IPS-18c (cell line): ENCODE results near the gene SH3BGRL3.
"Not testable (repeated sequence)": the region's sequence is repeated elsewhere in the genome, so short reads cannot be mapped to it uniquely, and the experiment has no call there.

Experiments used
- H3K4me3 ChIP-seq: 2 replicates; pipeline ENCODE4 v1.7.0; 2013; ENCODE audit warnings: low read depth, mild to moderate bottlenecking, low read length, moderate library complexity; ENCODE audit not compliant: insufficient read depth
- H3K9me3 ChIP-seq: one replicate; pipeline ENCODE4 v1.6.1; 2013; ENCODE audit warnings: mild to moderate bottlenecking, low read length, moderate library complexity; ENCODE audit not compliant: control insufficient read depth, insufficient read depth

Gene SH3BGRL3

DNA sequence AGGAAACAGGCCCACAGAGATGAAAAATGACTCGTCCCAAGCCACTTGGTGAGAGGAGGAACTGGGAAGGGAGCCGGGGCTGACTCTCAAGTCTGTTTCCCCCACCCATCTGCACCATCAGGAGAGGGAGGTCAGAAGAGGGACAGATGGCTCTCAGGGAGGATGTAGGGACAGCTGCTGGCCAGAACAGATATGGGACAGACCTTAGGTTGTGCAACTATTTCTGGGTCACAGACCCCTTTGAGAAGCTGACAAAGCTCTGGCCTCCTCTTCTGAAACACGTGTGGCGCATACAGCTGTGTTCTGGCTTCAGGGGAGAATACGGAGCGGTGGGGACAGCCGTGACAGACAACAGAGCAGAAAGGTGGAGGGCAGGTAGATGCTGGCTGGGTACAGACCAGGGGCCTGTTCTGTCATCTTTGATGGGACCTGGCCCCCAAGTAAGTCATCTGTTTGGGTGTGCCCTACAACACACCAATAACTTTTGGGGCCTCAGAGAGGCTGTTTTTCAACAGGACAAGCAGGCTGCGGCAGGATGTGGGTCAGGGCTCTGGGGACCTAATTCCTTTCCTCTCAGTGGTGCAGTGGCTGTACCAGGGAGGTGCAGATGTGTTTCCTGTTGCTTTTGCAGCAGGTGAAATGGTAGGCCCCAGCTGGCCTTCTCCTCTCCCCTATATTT, 7.3 kb downstream of the SH3BGRL3 start:
- no peaks in the 10 kb centered on the region for H3K9me3 ChIP-seq
- H3K4me3 ChIP-seq = no peak overlapping the region

DNA sequence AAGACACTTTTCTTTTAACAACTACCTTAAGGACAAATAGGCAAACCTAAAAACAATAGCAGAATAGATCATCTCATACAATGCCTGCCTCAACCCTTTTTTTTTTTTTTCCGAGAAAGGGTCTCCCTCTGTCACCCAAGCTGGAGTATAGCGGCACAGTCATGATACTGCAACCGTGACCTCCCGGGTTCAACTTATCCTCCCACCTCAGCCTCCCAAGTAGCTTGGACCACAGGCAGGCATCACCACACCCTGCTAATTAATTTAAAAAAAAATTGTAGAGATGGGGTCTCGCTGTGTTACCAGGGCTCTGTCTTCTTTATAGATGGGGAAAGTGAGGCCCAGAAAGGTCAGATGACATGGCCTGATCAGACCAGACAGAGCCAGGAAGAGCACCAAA, 7.9 kb downstream of the SH3BGRL3 start:
- Histone ChIP-seq H3K4me3 (no peak overlapping the region), H3K9me3 (no peaks in the 10 kb centered on the region)

DNA sequence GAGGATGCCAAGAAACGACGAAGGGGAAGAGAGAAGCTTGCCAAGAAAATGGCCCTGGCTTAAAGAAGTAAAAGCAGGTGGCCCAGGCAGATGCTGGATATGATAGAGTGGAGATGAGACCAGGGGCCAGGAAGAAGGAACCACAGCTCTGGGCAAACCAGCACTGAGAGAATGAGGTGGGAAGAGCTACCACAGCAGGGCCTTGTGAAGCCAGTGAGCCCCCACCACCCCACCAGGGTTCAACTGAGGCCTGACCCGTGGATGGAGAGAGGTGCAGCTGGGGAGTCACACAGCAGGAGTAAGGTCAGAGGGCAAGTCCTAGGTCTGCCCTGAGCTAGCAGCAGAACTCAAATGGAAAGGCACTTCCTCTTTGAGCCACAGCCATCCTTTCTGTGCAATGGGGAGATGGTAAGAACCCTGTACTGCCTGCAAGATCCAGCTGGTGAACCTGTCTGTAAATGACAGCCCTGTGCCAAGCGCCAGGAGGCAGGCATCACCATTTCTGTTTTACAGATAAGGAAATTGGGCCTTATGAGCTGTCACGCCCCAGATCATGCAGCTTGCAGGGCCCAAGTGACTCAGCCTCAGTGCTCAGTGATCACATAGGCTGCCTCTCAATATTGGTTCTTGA, 8.5 kb downstream of the SH3BGRL3 start:
- H3K4me3 ChIP-seq = no peak overlapping the region
- no peaks in the 10 kb centered on the region for H3K9me3 ChIP-seq

DNA sequence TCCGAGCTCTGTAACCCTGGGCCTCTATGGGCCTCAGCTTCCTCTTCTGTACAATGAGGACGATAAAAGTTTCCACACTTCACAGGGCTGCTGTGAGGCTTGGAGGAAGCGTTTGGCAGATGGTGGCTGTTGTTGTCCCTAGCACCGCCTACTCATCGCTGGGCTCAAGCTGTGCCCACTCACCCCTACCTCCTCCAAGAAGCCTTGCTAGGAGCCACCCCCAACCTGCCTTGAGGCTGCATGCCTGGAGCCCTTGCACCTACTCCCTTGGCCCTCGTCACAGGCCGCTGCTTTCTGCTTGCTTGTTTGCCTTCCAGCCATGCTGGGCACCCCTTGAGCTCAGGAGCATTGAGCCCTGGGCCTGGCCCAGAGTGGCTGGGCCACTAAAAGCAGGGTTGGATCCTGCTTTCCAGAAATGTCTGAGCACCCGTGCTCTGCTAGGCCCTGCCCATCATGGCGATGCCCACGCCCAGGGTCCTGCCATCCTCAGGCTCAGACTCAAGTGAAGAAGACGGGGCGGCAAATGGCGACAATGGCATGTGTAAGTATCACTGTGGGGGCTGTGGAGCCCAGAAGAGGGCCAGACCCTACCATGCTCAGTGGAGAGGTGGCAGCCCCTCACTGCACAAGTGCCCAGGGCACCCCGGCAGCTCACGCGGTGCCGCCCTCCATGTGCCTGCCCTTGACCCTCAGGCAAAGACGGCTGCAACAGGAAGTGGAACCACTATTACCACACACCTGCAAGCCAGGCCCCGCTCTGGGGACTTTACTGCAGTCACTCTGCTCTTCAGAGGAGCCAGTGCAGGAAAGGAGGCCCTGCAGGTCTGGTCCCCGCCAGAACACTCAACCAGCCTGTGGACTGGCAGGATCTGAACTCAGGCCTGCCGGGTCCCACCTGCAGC, 9.5 kb downstream of the SH3BGRL3 start:
- Histone ChIP-seq H3K9me3 (no peaks in the 10 kb centered on the region), H3K4me3 (no peak overlapping the region)

DNA sequence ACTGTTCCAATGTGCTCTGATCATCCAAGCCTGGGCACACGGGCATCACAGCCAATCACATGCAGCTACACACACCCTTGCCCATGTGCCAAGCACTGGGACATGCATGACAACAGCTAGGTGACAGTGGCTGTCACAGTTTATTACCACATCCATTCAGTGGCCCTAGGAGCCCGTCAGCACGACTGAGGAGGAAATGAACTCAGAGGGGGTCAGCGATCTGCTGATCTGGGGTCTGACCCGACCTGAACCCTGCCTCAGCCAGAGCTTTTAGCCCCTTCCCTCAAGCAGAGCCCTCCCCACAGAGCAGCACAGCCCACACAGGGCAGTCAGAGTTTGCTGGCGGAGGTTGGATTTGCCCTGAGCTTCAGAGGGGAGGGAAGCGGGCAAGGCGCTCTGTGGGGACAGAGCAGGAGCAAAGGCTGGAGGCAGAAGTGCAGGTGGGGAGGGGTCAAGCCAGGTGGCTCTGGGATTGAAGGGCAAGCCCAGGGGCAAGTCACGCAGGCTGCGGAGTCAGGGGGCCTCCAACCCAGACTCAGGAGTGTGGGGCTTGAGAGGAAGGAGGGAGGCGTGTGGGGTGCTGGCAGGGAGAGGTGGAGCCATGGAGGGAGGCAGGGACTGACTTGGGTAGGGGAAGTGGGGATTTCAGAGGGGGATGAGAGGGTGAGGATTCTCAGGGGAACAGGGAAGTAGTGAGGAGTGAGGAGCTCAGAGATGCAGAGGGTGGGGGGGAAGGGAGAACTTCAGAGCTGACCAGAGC, 10.4 kb downstream of the SH3BGRL3 start:
- Histone ChIP-seq H3K4me3 (no peak overlapping the region), H3K9me3 (no peaks in the 10 kb centered on the region)

DNA sequence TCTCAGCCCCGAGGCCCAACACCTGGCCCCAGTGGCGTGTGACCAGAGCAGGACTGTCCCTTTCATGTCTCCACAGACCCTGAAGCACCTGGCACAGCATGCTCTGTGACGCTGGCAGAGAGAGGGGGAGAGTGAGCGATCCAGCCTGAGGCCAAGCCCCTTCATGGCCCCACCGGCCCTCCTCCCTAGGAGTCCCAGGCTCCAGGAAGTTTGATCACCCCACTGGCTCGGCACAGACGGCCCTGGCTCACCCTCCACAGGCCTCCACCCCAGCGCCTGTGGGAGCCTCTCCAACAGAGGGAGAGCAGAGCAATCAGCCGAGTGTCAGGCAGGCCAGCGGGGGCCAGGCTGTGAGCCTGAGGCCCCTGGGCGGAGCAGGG, 11.0 kb downstream of the SH3BGRL3 start:
- Histone ChIP-seq H3K9me3 (no peaks in the 10 kb centered on the region), H3K4me3 (no peak overlapping the region)

DNA sequence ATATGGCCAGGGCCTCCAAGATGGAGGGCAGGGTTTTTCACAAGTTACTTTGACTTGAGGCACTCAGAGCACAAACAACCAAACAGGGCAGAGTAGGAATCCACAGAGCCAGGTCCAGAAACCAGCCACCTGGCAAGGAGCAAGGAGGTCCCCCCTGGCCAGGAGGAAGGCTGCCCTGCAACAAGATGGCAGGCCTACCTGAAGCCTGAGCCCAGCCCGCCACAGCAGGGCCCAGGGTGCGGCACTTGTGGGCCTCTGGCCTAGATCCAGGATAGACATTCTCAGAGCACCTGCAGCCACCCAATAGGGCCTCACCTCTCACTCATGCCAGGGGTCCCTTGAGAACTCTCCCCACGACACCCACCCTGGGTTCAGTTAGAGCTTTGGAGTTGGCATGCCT, 11.5 kb downstream of the SH3BGRL3 start:
- Histone ChIP-seq H3K4me3 (no peak overlapping the region), H3K9me3 (no peaks in the 10 kb centered on the region)

DNA sequence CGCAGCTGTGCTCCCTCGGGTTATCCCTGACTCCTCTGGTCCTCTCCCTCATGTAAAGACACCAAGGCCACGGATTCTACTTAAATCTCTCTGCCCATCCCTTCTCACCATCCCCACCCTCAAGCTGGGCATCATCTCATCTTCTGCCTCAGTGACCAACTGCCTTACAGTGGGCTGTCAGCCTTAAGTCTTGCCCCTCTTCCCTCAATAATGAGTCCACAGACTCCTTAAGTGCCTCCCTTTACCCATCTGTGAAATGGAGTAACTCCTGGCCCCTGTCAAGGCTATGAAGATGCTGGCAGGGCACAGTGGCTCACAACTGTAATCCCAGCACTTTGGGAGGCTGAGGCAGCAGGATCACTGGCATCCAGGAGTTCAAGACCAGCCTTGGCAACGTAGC, 12.1 kb downstream of the SH3BGRL3 start:
- Histone ChIP-seq H3K4me3 (no peak overlapping the region), H3K9me3 (no peaks in the 10 kb centered on the region)

DNA sequence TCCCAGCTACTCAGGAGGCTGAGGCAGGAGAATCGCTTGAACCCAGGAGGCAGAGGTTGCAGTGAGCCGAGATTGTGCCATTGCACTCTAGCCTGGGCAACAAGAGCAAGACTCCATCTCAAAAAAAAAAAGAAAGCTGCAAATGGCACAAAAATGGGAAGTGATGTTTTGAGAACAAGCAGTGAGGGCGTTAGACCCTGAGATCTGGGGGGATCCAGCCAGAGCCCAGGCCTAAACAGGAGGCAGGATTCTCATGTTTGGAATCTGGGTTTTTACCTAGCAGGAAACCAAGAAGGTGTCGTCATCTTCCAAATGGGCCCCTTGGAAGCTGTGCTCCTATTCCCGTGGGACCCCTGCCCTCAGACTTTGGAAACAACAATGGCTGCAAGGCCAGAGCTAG, 12.8 kb downstream of the SH3BGRL3 start:
- H3K9me3 ChIP-seq, H3K4me3 ChIP-seq: not testable (repeated sequence)

DNA sequence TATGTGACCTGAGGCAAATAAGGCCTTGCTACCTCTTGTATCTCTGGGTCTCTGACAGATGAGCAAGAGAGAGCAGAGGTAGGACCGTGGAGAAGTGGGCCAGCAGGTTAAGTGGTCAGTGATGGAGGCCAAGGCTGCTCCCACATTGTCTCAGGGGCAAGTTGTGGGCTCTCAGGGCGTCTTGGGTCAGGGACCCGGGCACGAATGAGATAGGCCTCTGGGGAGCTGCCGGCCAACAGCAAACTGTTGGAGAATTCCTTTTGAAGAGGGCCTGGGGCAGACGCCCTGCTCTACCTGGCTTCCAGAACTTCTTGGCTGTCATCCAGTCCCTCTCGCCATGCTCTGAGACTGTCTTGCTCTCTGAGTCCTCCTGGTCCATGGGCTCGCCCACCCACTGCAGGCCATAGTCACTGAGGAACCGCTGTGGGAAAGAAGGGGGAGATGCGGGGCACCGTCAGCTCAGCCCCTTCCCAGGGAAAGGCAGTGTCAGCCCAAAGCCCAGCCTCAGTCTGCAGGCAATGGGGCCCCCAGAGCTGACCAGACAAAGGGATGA, 14.1 kb downstream of the SH3BGRL3 start:
- no peak overlapping the region for H3K4me3 ChIP-seq
- H3K9me3 ChIP-seq = no peaks in the 10 kb centered on the region

DNA sequence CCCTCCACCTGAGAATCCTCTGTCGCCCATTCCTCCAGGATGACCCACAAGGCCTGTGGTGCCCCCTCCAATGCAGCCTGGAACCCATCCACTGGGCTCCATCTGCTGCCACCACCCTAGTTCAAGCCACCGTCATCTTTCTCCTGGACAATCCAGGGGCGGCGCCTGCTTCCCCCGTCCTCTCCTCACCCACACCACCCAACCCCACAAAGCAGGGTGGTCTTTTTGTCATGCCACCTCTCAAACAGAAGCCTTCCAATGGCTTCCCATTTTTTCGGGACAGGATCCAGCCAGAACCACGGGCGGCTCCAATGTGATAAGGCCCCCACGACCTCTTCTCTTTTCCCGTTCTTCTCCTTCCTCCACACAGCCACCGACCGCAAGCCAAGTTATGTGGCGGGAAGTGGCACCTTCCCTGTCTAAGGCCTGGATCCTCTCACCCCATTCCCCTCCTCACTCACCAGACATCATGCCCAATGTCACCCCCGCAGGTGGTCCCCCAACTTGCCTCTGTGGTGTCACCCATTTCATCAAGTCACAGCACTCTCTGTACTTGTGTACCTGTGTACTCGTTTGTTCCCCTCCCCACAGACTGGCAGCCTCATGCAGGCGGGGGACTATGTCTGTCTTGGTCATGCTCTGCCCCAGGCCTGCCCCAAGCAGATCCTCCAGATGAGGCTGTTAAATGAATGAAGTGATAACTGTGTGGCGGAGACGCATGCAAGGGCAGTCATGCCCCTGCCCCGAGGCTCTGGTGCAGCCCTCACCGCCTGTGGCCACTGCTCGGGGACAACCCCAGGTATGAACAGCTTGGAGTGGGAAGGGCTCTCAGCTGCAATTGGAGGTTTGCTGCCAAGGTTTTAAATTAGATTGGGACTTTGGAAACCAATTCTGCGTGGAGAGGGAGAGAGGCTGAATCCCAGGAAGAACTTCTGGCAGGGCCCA, 15.6 kb downstream of the SH3BGRL3 start:
- Histone ChIP-seq H3K9me3 (no peaks in the 10 kb centered on the region), H3K4me3 (no peak overlapping the region)

DNA sequence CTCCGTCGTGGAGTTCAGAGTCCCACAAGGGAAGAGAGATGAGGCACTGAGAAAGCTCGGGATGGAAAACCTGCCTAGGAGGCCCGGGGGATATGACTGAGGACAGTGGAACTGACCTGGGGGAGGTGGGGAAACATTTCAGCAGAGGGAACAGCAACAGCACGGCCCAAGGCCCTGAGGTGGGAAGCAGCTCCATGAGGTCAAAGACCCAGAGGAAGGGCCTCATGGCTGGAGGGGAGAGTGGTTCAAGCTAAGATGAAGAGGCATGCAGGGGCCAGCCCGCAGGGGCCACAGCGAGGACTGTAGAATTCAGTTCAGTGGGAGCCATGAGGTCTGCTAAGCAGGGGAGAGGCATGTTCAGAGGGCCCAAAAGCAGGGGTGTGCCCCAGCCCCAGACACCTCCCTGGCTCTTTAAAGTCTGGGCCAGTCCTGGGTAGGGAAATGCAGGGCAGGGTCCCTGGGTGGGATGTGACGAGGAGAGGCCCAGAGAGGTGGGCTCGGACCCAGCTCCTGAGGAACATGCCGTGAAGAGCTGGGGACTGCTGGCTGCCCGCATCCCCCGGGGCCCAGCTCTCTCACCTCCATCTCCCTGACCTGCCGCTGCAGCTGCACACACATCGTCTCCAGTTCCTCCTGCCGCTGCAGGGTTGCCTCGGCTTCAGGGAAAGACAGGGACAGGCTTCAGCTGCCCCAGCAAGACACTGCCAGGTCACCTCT, 16.6 kb downstream of the SH3BGRL3 start:
- no peaks in the 10 kb centered on the region for H3K9me3 ChIP-seq
- no peak overlapping the region for H3K4me3 ChIP-seq

DNA sequence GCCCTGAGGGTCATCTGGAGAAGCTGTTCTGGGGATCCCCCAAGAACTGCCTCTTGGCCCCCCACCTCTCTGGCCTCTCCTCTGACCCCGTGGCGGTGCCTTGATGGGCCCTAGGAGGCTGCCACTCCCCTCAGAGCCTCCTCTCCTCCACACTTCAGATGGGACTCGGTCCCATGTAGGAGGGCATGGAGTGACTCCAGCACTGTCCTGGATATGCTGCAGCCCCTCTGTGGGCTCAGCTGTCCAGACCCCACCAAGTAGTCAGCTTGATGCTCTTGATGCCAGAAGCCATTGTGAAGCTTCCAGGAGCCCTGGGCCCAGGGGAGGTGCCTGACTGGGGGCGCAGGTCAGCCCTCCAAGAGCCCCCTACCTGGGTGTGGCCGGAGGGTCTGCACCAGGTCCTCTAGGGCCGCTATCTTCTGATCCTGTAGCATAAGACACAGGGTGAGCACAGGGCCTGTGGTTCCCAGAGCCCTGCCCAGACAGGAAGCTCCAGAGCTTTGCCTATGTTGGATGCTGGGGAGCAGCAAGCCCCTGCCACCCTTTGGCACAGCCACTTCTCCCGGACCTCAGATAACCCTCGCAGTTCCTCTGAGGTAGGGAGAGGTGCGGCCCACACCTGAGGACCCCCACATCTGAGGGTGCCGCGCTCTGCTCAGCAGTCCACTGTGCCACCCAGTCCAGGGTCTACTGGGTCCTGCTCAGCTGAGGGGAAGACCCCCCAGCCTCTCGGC, 17.3 kb downstream of the SH3BGRL3 start:
- no peaks in the 10 kb centered on the region for H3K9me3 ChIP-seq
- H3K4me3 ChIP-seq = no peak overlapping the region

DNA sequence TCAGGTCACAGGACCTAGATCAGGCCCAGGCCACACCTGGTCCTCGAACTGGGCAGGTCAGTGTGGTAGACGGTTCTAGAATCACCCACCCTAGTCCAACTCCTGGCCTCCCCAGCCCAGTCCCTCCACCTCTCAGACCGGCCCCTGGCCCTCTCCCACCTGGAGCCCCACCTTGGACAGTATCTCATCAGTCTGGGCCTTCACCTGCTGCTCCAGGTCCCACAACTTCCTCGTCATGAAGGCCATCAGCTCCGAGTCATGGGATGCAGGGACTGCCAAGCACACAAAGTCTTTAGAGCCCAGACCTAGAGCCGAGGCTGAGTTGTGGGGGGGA, 17.9 kb downstream of the SH3BGRL3 start:
- Histone ChIP-seq H3K9me3 (no peaks in the 10 kb centered on the region), H3K4me3 (no peak overlapping the region)

DNA sequence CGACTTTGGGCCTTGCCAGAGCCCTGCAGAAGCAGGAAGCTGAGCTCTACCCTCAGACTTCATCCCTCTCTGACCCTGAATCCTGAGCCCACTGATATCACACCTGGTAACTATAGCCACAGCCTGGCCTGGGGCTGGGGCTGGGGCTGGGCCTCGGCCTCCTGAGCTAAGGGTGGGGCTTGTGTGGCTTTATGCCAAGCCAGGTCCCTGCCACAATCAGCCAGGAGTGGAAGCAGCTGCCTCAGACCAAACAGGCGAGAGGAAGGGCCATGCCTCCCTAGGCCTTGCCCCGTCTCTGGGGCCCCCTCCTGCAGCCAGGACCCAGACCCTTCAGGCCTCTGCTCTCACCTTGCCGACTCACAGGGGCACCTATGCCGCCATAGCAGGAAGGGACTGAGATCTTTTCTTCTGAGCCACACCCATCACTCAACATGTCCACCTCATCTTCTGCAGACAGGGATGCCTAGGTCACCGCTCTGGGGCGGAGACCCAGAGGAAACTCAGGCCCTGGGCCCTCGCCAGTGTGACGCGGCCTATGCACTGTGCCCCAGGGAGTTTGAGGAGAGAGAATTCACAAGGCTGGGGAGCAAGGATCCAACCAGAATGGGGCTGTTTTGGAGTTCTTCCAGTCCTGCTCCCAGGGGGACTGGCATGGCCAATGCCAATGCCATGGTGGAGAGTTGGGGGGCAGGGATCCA, 20.8 kb downstream of the SH3BGRL3 start:
- Histone ChIP-seq H3K4me3 (no peak overlapping the region), H3K9me3 (no peaks in the 10 kb centered on the region)
